Vagina (tissue), 2 donors: Measurements from ENCODE around the gene UBE2E3. TPM values are rescaled to one million over a fixed set of nuclear protein-coding genes. Genes with fewer than 3 reads are reported as not detected.
A peak's percentile ranks its signal among the peaks of the same experiment; 100 is the strongest.
"Not testable (repeated sequence)": the region's sequence is repeated elsewhere in the genome, so short reads cannot be mapped to it uniquely, and the experiment has no call there.

ENCODE experiments used
- DNase-seq, 2 donors: peaks; one replicate each; pipeline ENCODE4 v3.0.0-alpha.2; 2017; ENCODE audit errors: extremely low spot score in 2 of 2
- H3K27ac ChIP-seq: fragments of 200-600 bp; sonication (generic); one replicate; pipeline ENCODE4 v1.5.1; 2019
- H3K27me3 ChIP-seq: fragments of 200-600 bp; sonication (generic); one replicate; pipeline ENCODE4 v1.5.1; 2019
- H3K36me3 ChIP-seq, 2 donors: fragments of 200-600 bp; sonication (generic); one replicate each; pipeline ENCODE4 v1.5.1; 2017 to 2019
- H3K4me1 ChIP-seq: fragments of 200-600 bp; sonication (generic); one replicate; pipeline ENCODE4 v1.5.1; 2019
- H3K4me3 ChIP-seq, 2 donors: fragments of 200-600 bp; sonication (generic); 1 replicate in 1 of 2; 2 replicates in 1 of 2; pipeline ENCODE4 v1.5.1; 2016 to 2019
- H3K9me3 ChIP-seq: fragments of 200-600 bp; sonication (generic); one replicate; pipeline ENCODE4 v1.5.1; 2019
- CTCF ChIP-seq, 3 experiments: fragments of 450-650 bp in 2 of 3; fragments of 200-600 bp in 1 of 3; sonication (generic) in 1 of 3; IDR thresholded peaks; one replicate each; pipeline ENCODE4 v1.5.1; 2017 to 2019; ENCODE audit warnings: antibody characterized with exemption in 3 of 3, mild to moderate bottlenecking in 2 of 3, moderate library complexity in 2 of 3
- POLR2A ChIP-seq, 2 donors: fragments of 450-650 bp; IDR thresholded peaks; one replicate each; pipeline ENCODE4 v1.6.1; 2017; ENCODE audit warnings: antibody characterized with exemption in 2 of 2, mild to moderate bottlenecking in 2 of 2, moderate library complexity in 2 of 2
- POLR2AphosphoS5 ChIP-seq, 2 donors: sonication (generic); formaldehyde crosslinking; IDR thresholded peaks; one replicate each; pipeline ENCODE4 v1.9.0; 2017; ENCODE audit warnings: antibody characterized with exemption in 2 of 2, mild to moderate bottlenecking in 2 of 2, low read depth in 1 of 2; ENCODE audit not compliant: insufficient read depth in 1 of 2
- intact Hi-C: fragments of 100-400 bp; cut with DNase I; formaldehyde crosslinking; loops from one replicate; pipeline ENCODE4 v1.15.1; 2023
- total RNA-seq: library from RNA; depleted of rRNA; stranded (reverse); fragments of >200 nt; gene quantifications from one replicate; pipeline ENCODE4 v1.2.3, GENCODE V29; 2016

Gene UBE2E3
- total RNA-seq, 1 donor from 2014 or later, result 59.9 TPM

DNA sequence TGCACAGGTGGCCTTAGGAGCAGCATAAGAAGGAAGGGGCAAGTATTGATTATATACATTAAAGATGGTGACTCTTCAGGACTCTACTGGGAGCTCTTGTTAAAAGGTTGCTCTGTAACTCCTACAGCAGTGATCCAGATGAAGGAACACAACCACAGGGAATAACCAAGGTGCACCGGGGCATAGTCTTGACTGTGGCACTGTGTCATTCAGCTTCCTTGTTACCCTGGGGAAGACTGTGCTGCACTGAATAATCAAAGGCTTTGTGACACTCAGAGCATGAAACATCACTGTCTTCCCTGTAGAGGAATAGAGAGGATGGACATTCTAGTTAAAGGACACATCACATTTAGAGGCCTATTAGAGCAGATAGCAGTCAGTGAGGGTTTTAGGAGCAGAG, 105.3 kb downstream of the UBE2E3 start:
- TF ChIP-seq POLR2A (IDR thresholded peaks at IDR 0.05) (no peak), CTCF (IDR thresholded peaks at IDR 0.05) (no peak), POLR2AphosphoS5 (IDR thresholded peaks at IDR 0.05; ENCODE audit: insufficient read depth in 1 of 2, low read depth in 1 of 2) (no peak)
- H3K9me3 ChIP-seq, result no peaks in the 10 kb centered on the region
- H3K4me3 ChIP-seq, result no peak overlapping the region
- no peak for DNase-seq
- H3K27ac ChIP-seq, result no peak overlapping the region
- H3K36me3 ChIP-seq, result no peaks in the 10 kb centered on the region
- intact Hi-C loops, result no loop called here
- no peaks in the 10 kb centered on the region for H3K27me3 ChIP-seq
- H3K4me1 ChIP-seq, result no peaks in the 10 kb centered on the region

GRCh38 chr2:181091920-181092319, 111.5 kb downstream of the UBE2E3 start:
- H3K4me1 ChIP-seq, intact Hi-C loops: not testable (repeated sequence)

GRCh38 chr2:181095486-181095885, 115.1 kb downstream of the UBE2E3 start:
- H3K27ac ChIP-seq, result no peak overlapping the region
- no peak overlapping the region for H3K4me3 ChIP-seq
- intact Hi-C loops, result no loop called here
- H3K27me3 ChIP-seq, result no peaks in the 10 kb centered on the region
- H3K9me3 ChIP-seq, result no peaks in the 10 kb centered on the region
- H3K36me3 ChIP-seq, result no peaks in the 10 kb centered on the region
- no peak for DNase-seq
- TF ChIP-seq POLR2AphosphoS5 (IDR thresholded peaks at IDR 0.05; ENCODE audit: insufficient read depth in 1 of 2, low read depth in 1 of 2) (no peak), CTCF (IDR thresholded peaks at IDR 0.05) (no peak), POLR2A (IDR thresholded peaks at IDR 0.05) (no peak)
- H3K4me1 ChIP-seq, result no peaks in the 10 kb centered on the region

More at GRCh38 chr2:181091920-181092319, 111.5 kb downstream of the UBE2E3 start:
- H3K27ac ChIP-seq, DNase-seq, H3K9me3 ChIP-seq, H3K36me3 ChIP-seq, H3K27me3 ChIP-seq, H3K4me3 ChIP-seq: not testable (repeated sequence)

- no peaks in the 10 kb centered on the region for H3K9me3 ChIP-seq
- peaks cover 4% of the 10 kb centered on the region for H3K4me1 ChIP-seq
- no peak overlapping the region for H3K27ac ChIP-seq
- no peaks in the 10 kb centered on the region for H3K36me3 ChIP-seq
- no peak for DNase-seq
- TF ChIP-seq POLR2A (IDR thresholded peaks at IDR 0.05), result no peak
- TF ChIP-seq CTCF (IDR thresholded peaks at IDR 0.05), result no peak
- TF ChIP-seq POLR2AphosphoS5 (IDR thresholded peaks at IDR 0.05; ENCODE audit: insufficient read depth in 1 of 2, low read depth in 1 of 2), result no peak
- intact Hi-C loops, result no loop called here
- H3K27me3 ChIP-seq, result no peaks in the 10 kb centered on the region
- no peak overlapping the region for H3K4me3 ChIP-seq
Measured at GRCh38 chr2:181103659-181104058, 123.3 kb downstream of the UBE2E3 start.

DNA sequence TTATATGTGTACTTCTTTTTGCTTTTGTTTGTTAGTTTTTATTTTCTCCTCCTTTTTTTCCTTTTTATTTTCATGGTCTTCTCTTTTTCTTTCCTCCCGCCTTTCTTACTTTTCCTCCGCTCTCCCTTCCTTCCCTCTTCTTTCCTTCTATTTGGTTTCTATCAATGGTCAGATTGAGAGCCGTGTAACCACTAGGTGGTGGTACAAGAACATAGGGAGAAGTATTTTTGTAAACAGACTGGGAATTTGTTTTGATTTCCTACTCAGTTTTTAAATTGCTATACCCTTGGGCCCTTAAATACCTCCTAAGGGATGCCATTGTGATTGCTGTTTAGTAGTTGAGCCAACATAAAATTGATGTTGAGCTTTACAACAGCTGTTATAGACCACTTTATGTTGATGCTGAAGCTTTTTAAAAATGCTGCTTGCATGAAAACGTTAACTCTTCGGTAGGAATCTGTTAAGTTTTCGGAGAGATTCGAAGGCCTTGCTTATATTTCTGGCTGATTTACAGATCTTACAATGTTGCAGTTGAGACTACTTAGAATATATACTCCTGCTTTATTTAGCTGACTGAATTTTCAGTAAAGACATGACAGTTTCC, 124.2 kb downstream of the UBE2E3 start:
- Histone ChIP-seq H3K36me3 (no peaks in the 10 kb centered on the region), H3K9me3 (no peaks in the 10 kb centered on the region), H3K27me3 (no peaks in the 10 kb centered on the region), H3K4me3 (no peak overlapping the region), H3K4me1 (peaks cover 4% of the 10 kb centered on the region), H3K27ac (no peak overlapping the region)
- TF ChIP-seq POLR2A (IDR thresholded peaks at IDR 0.05), result no peak
- peak in 1 of 3 experiments; percentile 9 for TF ChIP-seq CTCF (IDR thresholded peaks at IDR 0.05)
- TF ChIP-seq POLR2AphosphoS5 (IDR thresholded peaks at IDR 0.05; ENCODE audit: insufficient read depth in 1 of 2, low read depth in 1 of 2), result no peak
- no peak for DNase-seq
- intact Hi-C loops, result no loop called here
